Coronary artery (tissue), 2 donors: ENCODE measurements around the gene PLA2G2F.

Source experiments
- DNase-seq: peaks from one replicate; pipeline ENCODE4 v3.0.0-alpha.2; 2017; ENCODE audit warnings: low spot score
- H3K27ac ChIP-seq, 2 donors: fragments of 200-600 bp; sonication (generic); one replicate each; pipeline ENCODE4 v1.5.1; 2016 to 2019
- H3K4me3 ChIP-seq: fragments of 200-600 bp; sonication (generic); 2 replicates; pipeline ENCODE4 v1.5.1; 2016; ENCODE audit warnings: mild to moderate bottlenecking, moderate library complexity
- TF ChIP-seq, protein P1 (sequence below): fragments of 200-600 bp; sonication (generic); IDR thresholded peaks from one replicate; pipeline ENCODE4 v1.5.1; 2019; ENCODE audit warnings: antibody characterized with exemption

PLA2G2F gene

GRCh38 chr1:20158358-20159070, 19.4 kb downstream of the PLA2G2F start:
- Histone ChIP-seq H3K4me3 (no peak overlapping the region), H3K27ac (no peak overlapping the region)
- TF ChIP-seq, protein P1, sequence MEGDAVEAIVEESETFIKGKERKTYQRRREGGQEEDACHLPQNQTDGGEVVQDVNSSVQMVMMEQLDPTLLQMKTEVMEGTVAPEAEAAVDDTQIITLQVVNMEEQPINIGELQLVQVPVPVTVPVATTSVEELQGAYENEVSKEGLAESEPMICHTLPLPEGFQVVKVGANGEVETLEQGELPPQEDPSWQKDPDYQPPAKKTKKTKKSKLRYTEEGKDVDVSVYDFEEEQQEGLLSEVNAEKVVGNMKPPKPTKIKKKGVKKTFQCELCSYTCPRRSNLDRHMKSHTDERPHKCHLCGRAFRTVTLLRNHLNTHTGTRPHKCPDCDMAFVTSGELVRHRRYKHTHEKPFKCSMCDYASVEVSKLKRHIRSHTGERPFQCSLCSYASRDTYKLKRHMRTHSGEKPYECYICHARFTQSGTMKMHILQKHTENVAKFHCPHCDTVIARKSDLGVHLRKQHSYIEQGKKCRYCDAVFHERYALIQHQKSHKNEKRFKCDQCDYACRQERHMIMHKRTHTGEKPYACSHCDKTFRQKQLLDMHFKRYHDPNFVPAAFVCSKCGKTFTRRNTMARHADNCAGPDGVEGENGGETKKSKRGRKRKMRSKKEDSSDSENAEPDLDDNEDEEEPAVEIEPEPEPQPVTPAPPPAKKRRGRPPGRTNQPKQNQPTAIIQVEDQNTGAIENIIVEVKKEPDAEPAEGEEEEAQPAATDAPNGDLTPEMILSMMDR, result no peak
- DNase-seq, result no peak

GRCh38 chr1:20160034-20160433, 20.9 kb downstream of the PLA2G2F start:
- no peak overlapping the region for H3K4me3 ChIP-seq
- TF ChIP-seq, protein P1, result no peak
- DNase-seq, result no peak
- H3K27ac ChIP-seq, result no peak overlapping the region

- Histone ChIP-seq H3K27ac (peak overlapping the region in 1 of 2 donors; percentile 41), H3K4me3 (no peak overlapping the region)
- DNase-seq, result no peak
- TF ChIP-seq, protein P1, result no peak
Measured at GRCh38 chr1:20164694-20165202, 25.6 kb downstream of the PLA2G2F start.

DNA sequence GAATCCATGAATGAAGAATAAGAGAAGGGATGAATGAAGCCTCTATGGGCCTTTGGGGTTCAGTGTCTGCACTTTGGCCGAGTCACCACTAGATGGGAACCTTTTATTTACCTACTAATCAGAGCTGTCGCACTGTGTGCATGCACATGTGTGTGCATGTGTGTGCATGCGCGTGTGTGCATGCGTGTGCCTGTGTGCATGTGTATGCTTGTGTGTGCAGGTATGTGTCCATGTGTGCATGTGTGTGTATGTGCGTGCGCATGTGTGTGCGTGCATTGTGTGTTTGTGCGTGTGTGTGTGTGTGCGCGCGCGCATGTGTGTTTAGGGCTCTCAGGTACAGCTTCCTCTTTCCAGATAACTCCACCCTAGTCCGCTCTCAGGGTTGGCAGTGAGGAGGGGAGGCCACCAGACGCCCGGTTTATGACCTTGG, 26.4 kb downstream of the PLA2G2F start:
- TF ChIP-seq, protein P1, result no peak
- Histone ChIP-seq H3K4me3 (no peak overlapping the region), H3K27ac (no peak overlapping the region)
- DNase-seq, result no peak

- no peak for DNase-seq
- no peak overlapping the region for H3K27ac ChIP-seq
- H3K4me3 ChIP-seq, result no peak overlapping the region
- TF ChIP-seq, protein P1, result no peak
Measured at GRCh38 chr1:20166051-20166450, 26.9 kb downstream of the PLA2G2F start.

- H3K4me3 ChIP-seq, result no peak overlapping the region
- TF ChIP-seq, protein P1, result no peak
- H3K27ac ChIP-seq, result no peak overlapping the region
- no peak for DNase-seq
Measured at GRCh38 chr1:20167126-20167525, 28.0 kb downstream of the PLA2G2F start.
